Raji (cell line): ENCODE results near the gene ITGAL.

Experiments used
- POLR2A ChIP-seq: IDR thresholded peaks from 2 replicates; pipeline ENCODE4 v1.6.1; 2011; ENCODE audit warnings: low read depth, low read length, control low read depth; ENCODE audit not compliant: insufficient read depth

ITGAL gene

GRCh38 chr16:30472328-30472942, at the start of gene ITGAL:
Gene ITGAL (plus strand): TSS chr16:30472742. CDS start chr16:30472838, 96 bp downstream.
- TF ChIP-seq POLR2A = peak; percentile 64

- no peak for TF ChIP-seq POLR2A
Measured at GRCh38 chr16:30428055-30428454, 44.5 kb upstream of the ITGAL start.

DNA sequence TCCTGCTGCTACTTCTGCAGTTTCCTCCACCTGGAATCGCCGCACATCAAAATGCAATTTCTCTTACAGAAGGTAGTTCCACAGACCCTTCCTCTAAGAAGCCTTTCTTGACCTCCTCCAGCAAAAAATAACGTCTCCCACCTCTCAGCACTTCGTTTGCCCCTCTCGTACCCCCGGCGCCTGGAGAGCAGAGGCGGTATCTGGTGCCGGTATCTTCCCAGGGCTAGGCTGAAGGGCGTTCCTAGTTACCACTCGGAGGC, 43.2 kb upstream of the ITGAL start:
- no peak for TF ChIP-seq POLR2A

DNA sequence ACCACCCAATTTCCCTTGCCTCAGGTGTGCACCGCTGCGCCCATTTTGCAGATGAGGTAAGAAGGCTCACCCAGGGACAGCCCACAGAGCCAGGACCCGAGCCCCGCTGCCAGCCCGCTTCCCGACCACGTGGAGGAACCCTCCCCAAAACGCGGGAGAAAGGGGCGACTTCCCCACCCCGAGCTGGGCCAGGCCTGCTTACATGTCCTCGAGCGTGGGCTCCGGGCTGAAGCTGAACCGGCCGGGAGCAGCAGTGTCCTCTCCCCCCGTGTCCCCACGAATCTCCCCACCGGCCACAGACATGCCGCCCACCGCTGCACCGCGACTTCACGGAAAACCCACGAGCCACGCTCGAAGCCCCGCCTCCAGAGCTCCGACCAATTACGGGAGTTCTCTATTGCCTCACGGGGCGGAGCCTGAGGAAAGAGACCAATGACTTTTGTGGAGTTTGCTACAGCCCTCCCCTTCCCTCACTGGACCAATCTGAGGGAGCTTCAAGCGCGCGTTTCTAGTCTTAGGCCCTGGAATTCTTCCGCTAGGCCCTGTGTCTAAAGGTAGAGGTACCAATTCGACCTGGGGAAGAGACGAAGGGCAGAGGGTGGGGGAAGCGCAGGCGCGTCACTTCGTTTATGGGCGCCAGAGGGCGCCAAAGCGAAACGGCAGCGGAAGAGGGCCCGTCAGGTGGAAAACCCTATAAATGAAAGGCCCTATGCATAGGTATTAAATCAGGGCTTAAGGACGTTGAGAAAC, 42.7 kb upstream of the ITGAL start, which contains the start of gene DCTPP1:
TSS of gene DCTPP1 (minus strand) at position 353 of the 750 bp plus-strand sequence. CDS start at position 303, 50 bp downstream.
- TF ChIP-seq POLR2A = peak; percentile 66

DNA sequence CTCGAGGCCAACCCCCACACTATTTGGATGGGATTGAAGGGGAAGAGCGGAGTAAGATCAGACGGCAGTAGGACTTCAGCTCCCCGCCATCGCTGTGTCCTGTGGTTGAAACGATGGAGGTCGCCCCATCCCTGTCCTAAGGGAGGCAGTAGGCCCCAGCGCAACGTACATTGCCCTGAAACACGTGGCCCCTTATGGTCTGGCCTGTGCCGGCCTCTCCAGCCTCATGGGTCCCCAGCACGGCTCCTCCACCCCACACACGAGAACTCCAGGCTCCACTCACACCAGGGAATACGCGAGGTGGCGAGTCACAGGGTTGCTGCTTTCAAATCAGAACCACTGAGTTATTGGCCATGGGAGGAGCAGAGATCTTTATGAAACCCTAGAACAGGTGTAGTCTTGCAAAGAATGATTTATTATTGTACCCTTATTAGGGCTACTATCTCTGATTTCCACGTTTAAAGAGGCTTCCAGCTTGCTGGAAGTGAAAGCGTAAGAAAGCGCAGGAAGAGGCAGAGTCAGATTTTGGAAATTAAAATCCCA, 42.0 kb upstream of the ITGAL start:
- TF ChIP-seq POLR2A = no peak

- no peak for TF ChIP-seq POLR2A
Measured at GRCh38 chr16:30434852-30435251, 37.7 kb upstream of the ITGAL start.

DNA sequence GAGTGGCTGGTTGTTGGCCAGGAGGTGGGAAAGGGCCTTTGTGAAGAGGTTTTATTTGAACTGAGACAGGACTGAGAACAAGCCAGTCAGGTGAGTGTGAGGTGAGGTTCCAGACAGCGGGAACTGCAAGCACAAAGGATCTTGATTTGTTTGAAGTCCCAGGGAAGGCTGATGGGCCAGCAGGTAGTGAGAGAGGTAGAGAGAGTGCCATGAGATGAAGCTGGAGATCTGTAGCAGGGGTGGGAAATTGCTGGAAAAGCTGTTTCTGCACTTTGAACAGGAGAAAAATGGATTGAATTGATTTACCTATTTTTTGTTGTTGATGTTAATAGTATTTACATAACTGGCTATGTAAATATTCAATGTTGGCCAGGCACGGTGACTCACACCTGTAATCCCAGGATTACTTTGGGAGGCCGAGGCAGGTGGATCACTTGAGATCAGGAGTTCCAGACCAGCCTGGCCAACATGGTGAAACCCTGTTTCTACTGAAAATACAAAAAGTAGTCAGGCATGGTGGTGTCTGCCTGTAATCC, 35.0 kb upstream of the ITGAL start:
- TF ChIP-seq POLR2A = no peak

- TF ChIP-seq POLR2A = no peak
Measured at GRCh38 chr16:30438835-30439234, 33.7 kb upstream of the ITGAL start.

DNA sequence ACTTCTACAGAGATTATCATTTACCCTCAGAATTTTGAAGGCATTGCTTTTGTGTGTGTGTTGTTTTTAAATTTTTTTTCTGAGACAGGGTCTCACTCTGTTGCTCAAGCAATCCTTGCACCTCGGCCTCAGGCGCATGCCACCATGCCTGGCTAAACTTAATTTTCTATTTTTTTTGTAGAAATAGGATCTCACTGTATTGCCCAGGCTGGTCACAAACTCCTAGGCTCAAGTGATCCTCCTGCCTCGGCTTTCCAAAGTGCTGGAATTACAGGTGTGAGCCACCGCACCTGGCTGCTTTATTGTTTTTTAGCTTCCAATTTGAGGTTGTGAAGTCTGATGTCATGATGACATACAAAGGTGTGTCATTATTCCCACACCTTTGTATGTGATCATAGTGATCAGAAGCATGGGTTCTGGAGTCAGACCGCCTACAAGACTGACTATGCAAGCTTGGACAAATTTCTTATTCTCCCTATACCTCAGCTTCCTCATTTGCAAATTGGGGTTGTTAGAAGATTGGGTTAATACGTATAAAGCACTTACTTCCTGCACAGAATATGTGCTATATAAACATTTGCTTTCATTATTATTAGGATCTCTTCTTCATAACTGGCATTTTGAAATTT, 32.7 kb upstream of the ITGAL start:
- no peak for TF ChIP-seq POLR2A

- TF ChIP-seq POLR2A = no peak
Measured at GRCh38 chr16:30443631-30444030, 28.9 kb upstream of the ITGAL start.

DNA sequence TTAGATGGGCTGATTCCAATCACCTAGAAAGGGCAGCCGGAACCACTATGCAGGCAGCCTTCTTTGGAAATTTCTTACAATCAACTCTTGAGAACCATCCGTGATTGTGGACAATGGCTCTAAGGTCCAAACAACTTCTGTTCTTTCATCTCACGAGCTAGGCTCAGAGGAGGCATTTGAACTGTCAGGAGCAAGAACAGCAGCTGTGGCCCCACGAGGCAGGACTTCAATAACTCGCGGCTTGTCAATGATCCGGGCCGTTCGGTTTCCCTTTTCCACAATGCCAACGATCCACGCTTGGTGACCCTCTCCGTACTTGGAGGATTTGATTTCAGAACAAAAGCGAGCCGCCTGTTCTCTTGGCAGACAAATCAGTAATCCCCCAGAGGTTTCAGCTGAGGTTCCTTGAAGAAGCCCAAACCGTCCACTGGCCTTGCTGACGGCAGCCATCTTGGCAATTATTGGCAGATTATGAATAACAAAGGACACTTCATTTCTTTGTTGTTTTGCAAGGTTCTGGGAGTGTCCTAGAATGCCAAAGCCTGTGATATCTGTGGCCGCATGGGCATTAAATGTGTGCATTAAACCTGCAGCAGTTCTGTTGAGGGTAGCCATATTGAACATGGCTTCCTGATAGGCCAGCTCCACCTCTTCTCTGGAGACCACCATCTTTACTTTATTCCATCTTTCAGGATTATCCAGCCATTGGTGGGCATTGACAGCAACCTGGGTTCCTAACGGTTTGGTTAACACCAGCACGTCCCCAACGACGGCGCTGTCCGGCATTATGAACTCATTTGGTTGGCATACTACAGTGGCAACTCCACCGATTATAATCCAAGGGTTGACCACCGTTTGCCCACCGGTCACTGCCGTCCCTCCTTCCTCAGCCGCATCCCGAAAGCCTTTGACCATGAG, 28.1 kb upstream of the ITGAL start:
- no peak for TF ChIP-seq POLR2A

DNA sequence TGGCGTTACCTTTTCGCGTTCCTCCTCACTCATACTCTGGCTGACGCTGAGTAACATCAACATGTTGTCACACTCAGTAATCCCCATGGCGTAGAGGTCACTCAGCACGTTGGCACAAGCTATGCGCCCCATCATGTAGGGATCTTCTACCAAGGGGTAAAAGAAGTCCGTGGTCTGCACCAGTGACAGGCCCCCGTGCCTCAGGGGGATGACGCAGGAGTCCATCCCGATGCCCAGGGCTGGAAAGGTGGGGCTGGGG, 27.5 kb upstream of the ITGAL start:
- TF ChIP-seq POLR2A = no peak

- peak; percentile 95 for TF ChIP-seq POLR2A
Measured at GRCh38 chr16:30445408-30446202, 26.9 kb upstream of the ITGAL start, which contains the start of gene SEPHS2. Gene SEPHS2 (minus strand): TSS chr16:30445874. CDS start chr16:30445727, 147 bp downstream.

GRCh38 chr16:30446203-30446595, 26.3 kb upstream of the ITGAL start:
- no peak for TF ChIP-seq POLR2A

DNA sequence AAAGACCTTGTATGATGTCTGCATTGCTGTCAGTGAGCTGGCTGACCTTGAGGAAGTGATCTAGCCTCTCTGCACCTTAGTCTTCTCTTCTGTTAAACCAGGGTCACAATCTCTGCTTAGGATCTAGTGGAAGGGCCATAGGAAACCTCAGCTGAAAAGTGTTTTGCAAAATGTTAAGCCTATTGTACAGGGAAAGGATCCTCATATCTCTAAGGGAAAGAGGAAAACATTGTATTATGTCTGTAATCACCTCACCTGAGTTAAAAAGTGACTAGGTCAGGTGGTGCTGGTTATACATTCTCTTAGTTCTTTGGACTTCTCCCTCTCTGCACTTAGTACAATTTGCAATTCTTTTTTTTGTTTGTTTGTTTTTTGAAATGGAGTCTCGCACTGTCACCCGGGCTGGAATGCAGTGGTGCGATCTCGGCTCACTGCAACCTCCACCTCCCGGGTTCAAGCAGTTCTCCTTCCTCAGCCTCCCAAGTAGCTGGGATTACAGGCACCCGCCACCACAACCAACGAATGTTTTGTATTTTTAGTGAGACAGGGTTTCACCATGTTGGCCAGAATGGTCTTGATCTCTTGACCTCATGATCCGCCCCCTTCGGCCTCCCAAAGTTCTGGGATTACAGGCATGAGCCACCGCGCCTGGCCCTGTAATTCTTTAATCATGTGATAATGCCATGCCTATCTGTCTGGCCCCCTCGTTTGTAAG, 24.9 kb upstream of the ITGAL start:
- no peak for TF ChIP-seq POLR2A
